GM12873 (cell line): ENCODE results near the gene ZNF784.

Experiments used
- TF ChIP-seq, protein P1 (sequence below): IDR thresholded peaks from 2 replicates; pipeline ENCODE4 v1.5.1; 2012; ENCODE audit warnings: low read depth, mild to moderate bottlenecking, moderate library complexity, low read length, control low read depth; ENCODE audit not compliant: insufficient read depth; ENCODE audit errors: missing control alignments

The ZNF784 gene

DNA sequence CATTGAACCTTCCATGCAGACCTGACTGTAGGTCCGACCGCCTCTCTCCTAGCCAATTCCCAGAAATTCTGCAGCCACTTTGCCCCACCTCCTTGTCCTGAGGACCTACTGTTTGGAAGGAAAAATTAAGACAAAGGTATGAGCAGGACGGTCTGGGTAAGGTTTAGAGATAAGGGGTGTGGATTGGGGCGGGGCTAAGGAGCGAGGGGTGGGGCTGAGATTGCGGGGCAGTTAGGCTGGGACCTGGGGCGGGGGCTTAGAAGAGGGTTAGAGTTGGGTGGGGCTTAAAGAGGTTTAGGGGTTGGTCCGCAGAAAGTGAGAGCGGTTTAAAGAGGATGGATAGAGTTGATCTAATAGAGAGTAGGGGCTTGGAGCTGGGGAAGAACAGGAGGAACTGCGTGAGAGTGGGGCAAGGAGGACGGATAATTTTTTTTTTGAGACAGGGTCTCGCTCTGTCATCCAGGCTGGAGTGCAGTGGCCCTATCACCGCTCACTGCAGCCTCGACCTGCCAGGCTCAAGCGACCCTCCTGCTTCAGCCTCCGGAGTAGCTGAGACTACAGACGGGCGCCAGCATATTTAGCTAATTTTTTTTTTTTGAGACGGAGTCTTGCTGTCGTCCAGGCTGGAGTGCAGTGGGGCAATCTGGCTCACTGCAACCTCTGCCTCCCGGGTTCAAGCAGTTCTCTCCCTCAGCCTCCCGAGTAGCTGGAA lies 20.6 kb downstream of the ZNF784 start:
- TF ChIP-seq, protein P1, sequence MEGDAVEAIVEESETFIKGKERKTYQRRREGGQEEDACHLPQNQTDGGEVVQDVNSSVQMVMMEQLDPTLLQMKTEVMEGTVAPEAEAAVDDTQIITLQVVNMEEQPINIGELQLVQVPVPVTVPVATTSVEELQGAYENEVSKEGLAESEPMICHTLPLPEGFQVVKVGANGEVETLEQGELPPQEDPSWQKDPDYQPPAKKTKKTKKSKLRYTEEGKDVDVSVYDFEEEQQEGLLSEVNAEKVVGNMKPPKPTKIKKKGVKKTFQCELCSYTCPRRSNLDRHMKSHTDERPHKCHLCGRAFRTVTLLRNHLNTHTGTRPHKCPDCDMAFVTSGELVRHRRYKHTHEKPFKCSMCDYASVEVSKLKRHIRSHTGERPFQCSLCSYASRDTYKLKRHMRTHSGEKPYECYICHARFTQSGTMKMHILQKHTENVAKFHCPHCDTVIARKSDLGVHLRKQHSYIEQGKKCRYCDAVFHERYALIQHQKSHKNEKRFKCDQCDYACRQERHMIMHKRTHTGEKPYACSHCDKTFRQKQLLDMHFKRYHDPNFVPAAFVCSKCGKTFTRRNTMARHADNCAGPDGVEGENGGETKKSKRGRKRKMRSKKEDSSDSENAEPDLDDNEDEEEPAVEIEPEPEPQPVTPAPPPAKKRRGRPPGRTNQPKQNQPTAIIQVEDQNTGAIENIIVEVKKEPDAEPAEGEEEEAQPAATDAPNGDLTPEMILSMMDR = no peak

DNA sequence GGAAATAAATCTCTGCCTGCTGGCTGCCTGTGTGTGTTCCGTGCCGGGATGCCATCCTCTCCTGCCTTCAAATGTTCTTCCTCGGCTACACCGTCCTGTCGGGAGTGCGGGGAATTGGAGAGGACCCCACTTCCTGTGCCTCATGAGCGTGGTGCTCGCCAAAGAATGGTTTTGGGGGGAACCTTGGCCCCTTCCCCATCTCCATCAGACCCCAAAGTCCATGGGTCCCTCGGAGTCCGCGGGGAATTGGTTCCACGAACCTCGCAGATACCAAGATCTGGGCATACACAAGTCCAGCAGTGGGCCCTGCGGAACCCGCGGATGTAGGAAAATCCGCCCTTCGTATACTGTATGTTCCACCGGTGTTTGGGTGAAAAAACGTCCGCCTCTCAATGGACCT lies 21.3 kb downstream of the ZNF784 start:
- TF ChIP-seq, protein P1 = no peak

GRCh38 chr19:55602104-55603001 lies 22.0 kb downstream of the ZNF784 start:
- TF ChIP-seq, protein P1 = no peak

- TF ChIP-seq, protein P1 = no peak
These were observed 23.3 kb downstream of the ZNF784 start for GRCh38 chr19:55601084-55601483.

DNA sequence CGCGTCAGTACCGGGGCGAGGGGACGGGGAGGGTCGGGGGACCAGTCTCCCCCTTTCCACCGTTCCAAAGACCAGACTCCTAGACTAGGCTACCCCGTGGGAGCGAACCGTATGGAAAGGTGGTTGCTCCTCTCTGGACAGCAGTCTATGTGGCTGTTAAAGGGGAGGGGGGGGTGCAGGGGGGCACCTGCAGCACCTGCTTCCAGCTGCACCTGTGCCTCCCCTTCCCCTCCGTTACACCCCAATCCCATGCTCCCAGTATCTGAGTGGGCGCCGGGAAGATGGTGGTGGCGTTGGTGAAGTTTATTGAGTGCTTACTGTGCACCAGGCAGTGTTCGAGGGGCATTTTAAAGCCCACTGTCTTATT lies 23.7 kb downstream of the ZNF784 start:
- TF ChIP-seq, protein P1 = no peak

DNA sequence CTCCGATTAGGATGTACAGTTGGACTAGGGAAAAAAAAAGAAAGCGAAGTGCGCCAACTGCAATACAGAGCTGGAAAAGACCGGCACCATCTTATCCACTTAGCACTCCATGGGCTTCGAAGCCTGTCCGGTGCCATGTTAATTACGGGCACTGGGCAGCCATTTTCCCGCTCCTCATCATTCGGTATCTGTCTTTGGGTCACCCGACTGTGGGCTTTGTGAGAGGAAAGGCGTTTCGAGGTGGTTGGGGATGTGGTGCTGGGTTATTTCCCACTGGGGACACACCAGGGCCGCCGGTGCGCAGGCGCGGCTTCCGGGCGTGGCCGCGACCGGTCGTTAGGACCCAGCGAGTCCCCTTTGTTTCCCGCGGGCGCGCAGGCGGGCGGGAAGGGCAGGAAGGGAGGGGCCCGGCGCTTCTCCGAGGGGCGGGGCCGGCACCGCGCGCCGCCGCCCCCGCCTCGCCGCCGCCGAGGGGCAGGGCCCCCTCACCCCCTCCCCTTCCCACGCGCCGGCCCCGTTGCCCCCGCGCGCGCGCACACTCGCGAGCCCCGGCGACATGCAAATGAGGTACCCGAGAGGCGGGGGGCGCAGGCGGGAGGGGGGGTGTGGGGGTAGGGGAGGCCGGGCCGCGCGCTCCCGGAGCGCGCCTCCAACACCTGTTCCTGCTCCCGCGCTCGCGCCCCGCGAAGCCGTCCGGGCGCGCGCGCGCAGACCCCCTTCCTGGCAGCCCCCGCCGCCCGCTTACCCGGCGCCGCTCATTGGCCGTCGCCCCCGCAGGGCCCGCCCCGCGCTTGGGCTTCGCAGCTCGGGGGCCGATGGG lies 24.3 kb downstream of the ZNF784 start, which contains the start of gene ZNF524:
TSS of gene ZNF524 (plus strand) at position 447 of the 820 bp plus-strand sequence. CDS start 1,825 bp downstream, outside the sequence.
- TF ChIP-seq, protein P1 = no peak
